HG02642 (cell line): Measurements from ENCODE around the gene GCNA.
A peak's percentile ranks its signal among the peaks of the same experiment; 100 is the strongest.
"Not testable (repeated sequence)": the region's sequence is repeated elsewhere in the genome, so short reads cannot be mapped to it uniquely, and the experiment has no call there.

Experiments used
- ATAC-seq: cut with Tn5 transposase; IDR thresholded peaks from one replicate; pipeline ENCODE4 v1.9.1; 2021; ENCODE audit warnings: mild to moderate bottlenecking; ENCODE audit not compliant: unreplicated experiment, poor library complexity

Gene GCNA

DNA sequence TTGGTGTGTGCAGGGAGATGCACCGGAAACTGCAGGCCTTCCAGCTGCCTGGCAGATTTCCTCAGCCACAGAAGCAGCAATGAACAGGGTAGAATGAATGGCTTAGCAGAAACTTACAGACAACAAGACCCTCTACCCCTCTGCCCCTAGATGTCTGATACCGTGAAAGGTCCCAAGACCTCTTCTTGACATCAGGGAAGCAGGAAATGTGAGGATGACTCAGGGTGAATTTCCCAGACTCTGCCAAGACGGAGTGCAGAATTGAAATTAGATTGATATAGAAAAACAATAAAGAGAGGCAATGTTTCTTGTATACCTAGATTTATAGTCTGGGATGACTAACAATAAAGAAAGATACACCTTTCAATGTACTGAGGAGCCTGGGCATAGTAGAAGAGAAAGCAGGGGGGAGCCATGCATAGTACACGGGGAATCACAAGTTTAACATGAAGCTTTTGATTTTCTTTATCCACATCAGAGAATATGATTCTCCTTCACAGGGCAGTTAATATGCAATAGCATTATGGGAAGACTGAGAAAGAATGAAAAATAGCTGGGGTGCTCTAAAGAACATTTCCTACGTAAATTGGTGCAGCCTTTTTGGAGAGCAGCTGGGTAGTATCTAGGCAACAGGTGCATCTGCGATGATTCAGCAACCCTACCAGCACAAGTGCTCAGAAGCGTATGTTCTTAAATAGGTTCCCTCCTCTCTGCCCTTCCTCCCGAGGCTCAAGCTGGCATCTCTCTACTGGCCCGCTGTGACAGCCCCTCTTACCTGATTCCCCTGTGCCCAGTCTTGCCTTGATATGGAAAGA is 58.4 kb downstream of the GCNA start:
- peak; percentile 48 for ATAC-seq

DNA sequence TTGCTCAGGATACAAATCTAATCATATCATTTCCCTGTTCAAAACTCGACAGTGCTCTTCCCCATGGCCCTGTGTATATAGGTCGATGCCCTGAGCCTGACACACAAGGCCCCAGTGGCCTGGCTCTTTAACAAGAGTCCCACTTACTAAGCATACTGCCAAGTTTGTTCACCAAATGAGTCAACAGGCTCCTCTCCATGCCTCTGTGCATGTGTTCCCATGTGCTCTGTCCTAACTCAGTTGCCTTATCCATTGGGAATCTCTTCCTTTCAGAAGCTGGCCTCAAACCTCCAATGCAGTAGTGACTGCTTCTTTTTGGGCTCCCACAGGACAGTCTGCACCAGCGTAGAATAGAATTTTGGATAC is 59.0 kb downstream of the GCNA start:
- peak; percentile 21 for ATAC-seq

DNA sequence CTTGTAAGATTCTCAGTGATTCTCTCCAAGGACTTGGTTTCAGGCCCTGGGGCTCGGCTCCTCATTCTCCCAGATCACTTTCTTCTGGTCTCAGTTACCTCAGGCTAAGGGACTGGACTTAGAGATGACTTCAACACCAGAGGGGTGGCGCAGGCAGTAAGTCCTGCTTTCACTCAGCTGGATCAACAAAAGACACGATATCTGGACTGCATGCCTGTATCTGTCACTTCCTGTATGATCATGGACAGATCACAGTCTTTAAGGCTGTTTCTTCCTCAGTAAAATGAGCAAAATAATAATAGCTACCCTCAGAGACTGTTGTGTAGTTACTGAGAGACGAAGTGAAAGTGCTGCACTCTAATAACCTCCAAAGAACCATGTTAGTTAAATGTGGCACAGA is 59.6 kb downstream of the GCNA start:
- no peak for ATAC-seq

DNA sequence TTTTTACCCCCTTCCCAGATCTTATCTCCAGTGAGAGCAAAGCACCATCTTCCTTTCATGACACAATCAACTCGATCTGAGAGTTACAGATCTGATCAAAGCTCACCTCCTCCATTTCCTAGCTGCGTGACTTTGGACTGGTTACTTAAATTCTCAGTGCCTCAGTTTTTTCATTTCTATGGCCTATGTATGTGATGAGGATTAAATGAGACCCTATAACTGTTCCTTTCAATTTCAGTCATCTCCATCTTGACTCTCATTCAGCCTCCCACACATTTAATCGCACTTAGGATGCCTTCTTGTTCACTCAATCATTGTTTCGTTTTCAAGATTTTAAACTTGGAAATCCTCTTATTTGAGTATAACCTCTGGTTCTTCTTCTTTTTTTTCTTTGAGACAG is 60.2 kb downstream of the GCNA start:
- ATAC-seq = no peak

DNA sequence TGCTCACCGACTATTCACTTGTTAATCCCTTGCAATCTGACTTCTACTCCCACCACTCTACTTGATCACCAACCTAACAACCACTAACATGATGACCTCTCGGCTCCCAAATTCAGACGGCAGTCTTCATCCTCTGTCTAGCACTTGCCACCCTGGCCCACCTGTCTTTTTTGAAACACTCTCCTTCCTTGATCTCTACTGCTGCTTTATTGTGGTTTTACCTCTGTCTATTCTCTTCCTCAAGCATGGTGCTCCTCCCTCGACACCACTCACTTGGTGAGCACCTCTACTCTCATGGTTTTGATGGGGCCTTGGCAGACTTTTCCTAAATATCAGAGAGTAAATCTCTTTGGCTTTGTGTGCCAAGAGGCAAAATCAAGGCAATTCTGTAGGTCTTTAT is 61.8 kb downstream of the GCNA start:
- no peak for ATAC-seq

DNA sequence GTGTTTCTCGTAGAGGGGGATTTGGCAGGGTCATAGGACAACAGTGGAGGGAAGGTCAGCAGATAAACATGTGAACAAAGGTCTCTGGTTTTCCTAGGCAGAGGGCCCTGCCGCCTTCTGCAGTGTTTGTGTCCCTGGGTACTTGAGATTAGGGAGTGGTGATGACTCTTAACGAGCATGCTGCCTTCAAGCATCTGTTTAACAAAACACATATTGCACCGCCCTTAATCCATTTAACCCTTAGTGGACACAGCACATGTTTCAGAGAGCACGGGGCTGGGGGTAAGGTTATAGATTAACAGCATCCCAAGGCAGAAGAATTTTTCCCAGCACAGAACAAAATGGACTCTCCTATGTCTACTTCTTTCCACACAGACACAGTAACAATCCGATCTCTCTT is 66.2 kb downstream of the GCNA start:
- ATAC-seq = not testable (repeated sequence)

DNA sequence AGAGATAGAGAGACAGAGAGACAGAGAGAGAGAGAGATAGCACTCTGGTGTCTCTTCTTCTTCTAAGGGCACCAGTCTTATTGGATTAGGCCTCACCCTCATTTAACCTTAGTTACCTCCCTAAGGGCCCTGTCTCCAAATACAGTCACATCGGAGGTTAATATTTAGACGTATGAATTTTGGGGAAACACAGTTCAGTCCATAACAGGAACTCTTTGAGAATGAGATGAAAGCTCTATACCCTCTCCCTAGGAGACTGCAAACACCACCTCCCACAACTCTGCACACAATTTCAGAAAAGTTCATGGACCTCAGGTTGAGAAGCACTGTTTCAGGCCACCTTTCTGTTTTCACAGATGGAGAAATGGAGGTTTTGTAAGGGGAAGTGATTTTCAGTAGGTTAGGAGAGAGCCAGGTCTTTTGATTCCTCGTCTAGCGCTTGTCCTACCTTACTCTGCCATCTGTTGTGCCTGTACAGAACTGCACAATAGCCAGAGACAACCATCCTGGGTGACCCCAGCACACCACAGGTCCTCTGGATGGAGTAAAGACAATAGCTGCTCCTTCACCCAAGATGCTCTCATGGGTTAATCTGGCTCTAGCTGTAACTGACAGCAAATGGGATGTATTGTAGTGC is 72.2 kb downstream of the GCNA start:
- ATAC-seq = peak; percentile 75

DNA sequence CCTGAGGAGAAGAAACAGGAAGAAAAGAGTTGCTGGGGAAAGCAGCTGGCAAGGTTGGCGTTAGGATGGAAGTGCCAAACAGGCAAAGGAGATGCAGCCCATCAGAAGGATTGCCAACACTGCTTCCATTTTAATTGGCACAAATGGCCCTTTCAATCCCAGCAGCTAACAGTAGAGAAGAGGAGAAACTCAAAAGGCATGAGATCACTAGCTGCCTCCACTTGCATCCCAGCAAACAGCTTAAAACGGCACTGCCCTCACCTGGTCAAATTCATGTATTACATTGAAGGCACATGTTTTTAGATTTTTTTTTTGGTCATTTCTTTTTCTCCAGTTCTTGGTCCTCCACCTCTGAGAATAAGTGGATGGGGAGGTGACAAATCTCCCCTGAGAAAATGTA is 74.2 kb downstream of the GCNA start:
- ATAC-seq = no peak

DNA sequence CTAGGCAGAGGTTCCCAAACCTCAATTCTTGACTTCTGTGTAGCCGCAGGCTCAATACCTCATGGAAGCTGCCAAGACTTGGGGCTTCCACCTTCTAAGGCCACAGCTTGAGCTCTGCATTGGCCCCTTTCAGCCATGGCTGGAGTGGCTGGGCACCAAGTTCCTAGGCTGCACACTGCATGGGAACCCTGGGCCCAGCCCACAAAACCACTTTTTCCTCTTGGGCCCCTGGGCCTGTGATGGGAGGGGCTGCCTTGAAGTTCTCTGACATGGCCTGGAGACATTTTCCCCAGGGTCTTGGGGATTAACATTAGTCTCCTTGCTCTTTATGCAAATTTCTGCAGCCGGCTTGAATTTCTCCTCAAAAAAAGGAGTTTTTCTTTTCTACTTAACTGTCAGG is 75.1 kb downstream of the GCNA start:
- no peak for ATAC-seq

DNA sequence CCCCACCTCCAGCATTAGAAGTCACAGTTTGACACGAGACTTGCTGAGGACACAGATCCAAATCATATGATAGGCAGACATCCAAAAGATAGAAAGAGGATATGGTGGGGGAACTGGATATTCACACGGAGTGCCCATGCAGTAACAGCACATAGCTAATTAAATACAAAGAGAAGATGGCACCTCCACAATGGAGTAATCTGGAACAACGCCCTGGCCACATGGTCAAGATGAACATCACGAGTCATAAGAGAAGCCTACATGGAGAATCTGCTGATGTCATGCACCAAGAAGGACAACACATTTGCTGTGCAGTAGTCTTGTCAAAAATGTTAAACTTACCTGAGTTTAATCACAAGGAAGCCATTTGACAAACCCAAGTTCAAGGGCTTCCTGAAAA is 79.0 kb downstream of the GCNA start:
- no peak for ATAC-seq

DNA sequence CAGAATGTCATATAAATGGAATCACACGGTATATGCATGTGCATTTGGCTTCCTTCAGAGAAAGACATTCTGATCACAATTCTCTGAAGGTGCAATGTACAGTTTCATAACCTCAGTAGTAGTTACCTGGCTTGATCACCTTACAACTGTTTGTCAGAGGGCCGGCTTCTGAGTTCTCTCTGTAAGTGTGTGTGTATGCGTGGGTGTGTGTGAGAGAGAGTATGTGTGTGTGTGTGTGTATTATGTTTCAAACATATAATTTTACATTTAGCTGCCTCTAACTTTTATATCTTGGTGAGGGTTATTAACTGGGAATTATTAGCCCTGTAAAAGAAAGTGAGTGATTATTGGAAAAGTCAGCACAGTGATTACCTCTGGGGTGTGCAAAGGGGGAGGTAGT is 81.1 kb downstream of the GCNA start:
- no peak for ATAC-seq

DNA sequence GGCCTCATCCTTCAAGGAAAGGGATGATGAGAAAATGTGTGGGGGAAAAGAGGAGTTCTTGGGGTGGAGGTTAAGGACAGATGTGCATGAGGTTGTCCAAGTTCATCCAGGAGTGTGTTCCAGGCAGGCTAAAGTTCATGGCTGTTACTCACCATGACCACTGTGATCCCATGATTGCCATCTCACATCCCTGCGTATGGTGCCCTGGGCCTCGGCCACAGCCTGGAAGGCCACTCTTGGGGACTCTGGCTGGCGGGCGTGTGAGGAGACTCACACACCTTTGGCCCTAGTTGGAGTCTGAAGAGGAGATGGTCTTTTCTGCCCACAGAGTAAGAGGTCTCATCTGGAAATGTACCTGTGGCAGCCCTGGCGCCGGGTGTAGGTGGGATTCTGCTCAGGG is 81.7 kb downstream of the GCNA start:
- ATAC-seq = no peak

DNA sequence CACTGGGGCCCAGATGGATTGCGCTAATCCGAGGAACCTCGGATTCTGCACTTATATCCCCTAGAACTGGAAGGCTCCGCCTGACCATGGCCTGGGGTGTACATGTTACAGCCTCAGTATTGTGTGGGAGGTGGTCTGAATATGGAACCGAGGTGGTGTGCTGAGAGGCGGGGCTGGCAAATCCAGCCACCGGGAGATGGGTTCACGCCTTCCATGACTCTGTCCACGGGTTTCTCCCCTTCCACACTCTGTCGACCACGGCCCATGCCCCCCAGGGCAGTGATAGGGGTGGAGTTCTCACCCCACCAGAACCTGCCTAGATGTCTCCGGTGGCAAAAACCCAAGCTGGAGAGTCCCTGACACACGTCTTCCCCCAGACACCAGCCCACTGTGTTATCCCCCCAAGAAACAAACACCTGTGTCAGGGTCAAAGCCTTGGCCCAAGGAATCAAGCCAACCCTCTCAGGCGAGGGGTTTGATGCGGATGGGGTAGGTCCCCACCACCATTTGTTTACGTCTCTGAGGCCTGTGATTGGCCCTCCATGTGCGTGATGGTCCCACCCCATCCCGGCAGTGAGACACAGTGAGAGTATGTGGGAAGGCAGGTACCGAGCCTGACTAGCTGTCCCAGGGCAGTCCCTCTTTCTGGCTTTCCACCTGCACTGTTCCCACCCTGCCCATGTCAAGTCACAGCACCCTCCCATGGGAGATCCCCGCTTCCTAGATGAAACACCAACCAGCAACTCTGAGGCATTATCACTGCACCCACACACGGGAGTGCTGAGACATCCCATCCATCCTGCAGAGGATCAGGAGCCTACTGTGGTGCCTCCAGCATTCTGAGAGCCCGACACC is 82.6 kb downstream of the GCNA start:
- no peak for ATAC-seq

DNA sequence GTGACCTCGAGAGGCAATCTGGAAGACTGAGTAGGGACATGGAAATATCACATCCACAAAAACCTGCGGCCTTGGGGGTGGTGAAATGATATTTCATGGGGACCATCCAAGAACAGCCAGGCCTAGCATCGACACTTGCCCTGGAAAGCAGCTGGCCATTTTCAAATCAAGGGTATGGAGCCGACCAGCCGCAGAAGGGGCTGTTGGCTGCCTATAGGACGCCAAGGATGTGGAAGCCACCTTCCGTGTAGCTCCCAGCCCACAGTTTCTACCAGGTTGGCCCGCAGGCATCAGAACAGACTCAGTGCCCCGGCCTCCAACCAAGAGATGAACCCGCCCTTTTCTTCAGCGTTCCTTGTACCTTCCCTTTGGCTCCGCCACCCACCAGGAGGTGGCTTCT is 83.7 kb downstream of the GCNA start:
- ATAC-seq = no peak

DNA sequence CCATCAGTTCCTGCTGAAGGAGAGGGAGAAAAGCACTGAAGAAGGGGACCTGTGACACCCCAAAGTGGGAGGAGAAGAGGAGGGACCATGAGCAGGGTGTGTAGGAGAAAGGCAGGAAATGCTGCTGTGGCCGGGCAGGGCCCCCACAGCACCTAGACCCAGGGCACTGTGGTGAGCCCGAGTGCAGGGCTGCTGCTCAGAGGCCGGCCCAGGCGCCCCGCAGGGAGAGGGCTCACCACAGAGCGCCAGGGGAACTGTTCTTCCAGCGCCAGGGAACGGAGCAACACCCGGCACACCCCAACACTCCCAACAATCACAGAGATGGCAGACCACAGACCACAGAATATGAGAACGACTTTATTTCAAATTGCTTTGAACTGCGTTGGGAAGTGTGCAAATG is 84.4 kb downstream of the GCNA start:
- ATAC-seq = not testable (repeated sequence)
